GM12891 (cell line): ENCODE data around the gene EHMT2.

Source experiments
- POLR2A ChIP-seq: IDR thresholded peaks from 2 replicates; pipeline ENCODE4 v1.6.1; 2011; ENCODE audit warnings: low read depth, low read length, control low read depth
- TAF1 ChIP-seq: IDR thresholded peaks from 2 replicates; pipeline ENCODE4 v1.6.1; 2011; ENCODE audit warnings: low read depth, low read length, control low read depth

DNA sequence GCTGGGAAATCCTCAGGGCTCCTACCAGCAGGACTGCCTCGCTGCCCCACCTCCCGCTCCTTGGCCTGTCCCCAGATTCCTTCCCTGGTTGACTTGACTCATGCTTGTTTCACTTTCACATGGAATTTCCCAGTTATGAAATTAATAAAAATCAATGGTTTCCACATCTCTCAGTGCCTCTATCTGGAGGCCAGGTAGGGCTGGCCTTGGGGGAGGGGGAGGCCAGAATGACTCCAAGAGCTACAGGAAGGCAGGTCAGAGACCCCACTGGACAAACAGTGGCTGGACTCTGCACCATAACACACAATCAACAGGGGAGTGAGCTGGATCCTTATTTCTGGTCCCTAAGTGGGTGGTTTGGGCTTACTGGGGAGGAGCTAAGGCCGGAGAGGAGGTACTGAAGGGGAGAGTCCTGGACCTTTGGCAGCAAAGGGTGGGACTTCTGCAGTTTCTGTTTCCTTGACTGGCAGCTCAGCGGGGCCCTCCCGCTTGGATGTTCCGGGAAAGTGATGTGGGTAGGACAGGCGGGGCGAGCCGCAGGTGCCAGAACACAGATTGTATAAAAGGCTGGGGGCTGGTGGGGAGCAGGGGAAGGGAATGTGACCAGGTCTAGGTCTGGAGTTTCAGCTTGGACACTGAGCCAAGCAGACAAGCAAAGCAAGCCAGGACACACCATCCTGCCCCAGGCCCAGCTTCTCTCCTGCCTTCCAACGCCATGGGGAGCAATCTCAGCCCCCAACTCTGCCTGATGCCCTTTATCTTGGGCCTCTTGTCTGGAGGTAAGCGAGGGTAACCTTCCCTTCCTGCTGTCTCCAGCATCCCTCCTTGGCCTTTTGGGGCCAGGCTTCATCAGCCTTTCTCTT, 48.2 kb upstream of the EHMT2 start, which contains the start of gene CFB:
- TF ChIP-seq TAF1 (no peak), POLR2A (no peak)
